Forelimb muscle (tissue), 1 donor: ENCODE measurements around the gene IQCK. TPM values are rescaled to one million over a fixed set of nuclear protein-coding genes. Genes with fewer than 3 reads are reported as not detected.

ENCODE experiments used
- DNase-seq: peaks from one replicate; pipeline ENCODE4 v3.0.0-alpha.2; 2013; ENCODE audit warnings: low read depth
- polyA plus RNA-seq: library from polyadenylated mRNA; unstranded; fragments of 120-200 nt; gene quantifications from one replicate; pipeline ENCODE4 v1.2.1, GENCODE V29; 2013; ENCODE audit not compliant: insufficient read length

The IQCK gene
- polyA plus RNA-seq, 1 donor: 14.2 TPM

GRCh38 chr16:19717314-19717713 is 757 bp upstream of the IQCK start:
- no peak for DNase-seq

- no peak for DNase-seq
Measured at GRCh38 chr16:19718624-19718965, 524 bp downstream of the IQCK start.

GRCh38 chr16:19722269-19722952 is 4.3 kb downstream of the IQCK start:
- DNase-seq: no peak

GRCh38 chr16:19722981-19723380 is 4.9 kb downstream of the IQCK start:
- DNase-seq: no peak

- no peak for DNase-seq
Measured at GRCh38 chr16:19728636-19728965, 10.5 kb downstream of the IQCK start.

GRCh38 chr16:19733551-19733950 is 15.5 kb downstream of the IQCK start:
- no peak for DNase-seq

- no peak for DNase-seq
Measured at GRCh38 chr16:19735074-19735867, 17.2 kb downstream of the IQCK start.

- DNase-seq: no peak
Measured at GRCh38 chr16:19737306-19738038, 19.4 kb downstream of the IQCK start.

- DNase-seq: no peak
Measured at GRCh38 chr16:19741354-19741753, 23.3 kb downstream of the IQCK start.

- no peak for DNase-seq
Measured at GRCh38 chr16:19743816-19744159, 25.7 kb downstream of the IQCK start.

- DNase-seq: no peak
Measured at GRCh38 chr16:19744670-19745069, 26.6 kb downstream of the IQCK start.

GRCh38 chr16:19745286-19746010 is 27.4 kb downstream of the IQCK start:
- DNase-seq: no peak

- no peak for DNase-seq
Measured at GRCh38 chr16:19746561-19746960, 28.5 kb downstream of the IQCK start.

- DNase-seq: no peak
Measured at GRCh38 chr16:19748389-19749168, 30.5 kb downstream of the IQCK start.

- no peak for DNase-seq
Measured at GRCh38 chr16:19749571-19750080, 31.6 kb downstream of the IQCK start.

GRCh38 chr16:19751478-19752385 is 33.7 kb downstream of the IQCK start:
- DNase-seq: no peak

- DNase-seq: no peak
Measured at GRCh38 chr16:19753815-19754643, 36.0 kb downstream of the IQCK start.

- DNase-seq: no peak
Measured at GRCh38 chr16:19754644-19755036, 36.6 kb downstream of the IQCK start.

GRCh38 chr16:19755268-19755667 is 37.2 kb downstream of the IQCK start:
- DNase-seq: no peak
